CD4-positive, alpha-beta memory T cell (primary cell): Measurements from ENCODE around the gene PTGFRN. TPM values are rescaled to one million over a fixed set of nuclear protein-coding genes. Genes with fewer than 3 reads are reported as not detected.

Experiments
- CTCF ChIA-PET: fragments of 350-600 bp; sonication (Branson Sonifier 250); formaldehyde crosslinking; loops from one replicate; lab custom pipeline; 2021; ENCODE audit warnings: inconsistent platforms; ENCODE audit not compliant: partially characterized antibody; lab: Charles Lee
- POLR2A ChIA-PET: fragments of 350-600 bp; sonication (Branson Sonifier 250); formaldehyde crosslinking; loops from one replicate; lab custom pipeline; 2021; ENCODE audit not compliant: partially characterized antibody; lab: Charles Lee
- DNase-seq, 5 donors: peaks; one replicate each; pipeline versions ENCODE4 v3.0.0 to v3.0.0-alpha.2; 2020 to 2022; ENCODE audit warnings: mixed read lengths in 1 of 5
- H3K27ac ChIP-seq: one replicate; pipeline ENCODE4 v1.7.0; 2013; ENCODE audit warnings: low read depth, low read length
- H3K27me3 ChIP-seq: 2 replicates; pipeline ENCODE4 v1.7.0; 2013; ENCODE audit warnings: mild to moderate bottlenecking, low read length, moderate library complexity; ENCODE audit not compliant: insufficient read depth
- H3K36me3 ChIP-seq: 2 replicates; pipeline ENCODE4 v1.7.0; 2013; ENCODE audit warnings: mild to moderate bottlenecking, low read length, moderate library complexity; ENCODE audit not compliant: insufficient read depth
- H3K4me1 ChIP-seq: 2 replicates; pipeline ENCODE4 v1.7.0; 2013; ENCODE audit warnings: mild to moderate bottlenecking, low read length, moderate library complexity; ENCODE audit not compliant: insufficient read depth
- H3K4me3 ChIP-seq, 2 donors: one replicate each; pipeline ENCODE4 v1.7.0; 2013; ENCODE audit warnings: low read length in 2 of 2, mild to moderate bottlenecking in 1 of 2
- H3K9me3 ChIP-seq, 2 donors: one replicate each; pipeline ENCODE4 v1.7.0; 2013; ENCODE audit warnings: low read length in 2 of 2, control low read depth in 1 of 2; ENCODE audit not compliant: control insufficient read depth in 1 of 2
- H3K27ac Mint-ChIP-seq, 7 donors: one replicate each; pipeline ENCODE4 v1.8.0; 2020 to 2021; ENCODE audit warnings: mixed read lengths in 7 of 7, mild to moderate bottlenecking in 6 of 7, inconsistent platforms in 3 of 7, moderate library complexity in 3 of 7
- H3K27me3 Mint-ChIP-seq, 2 donors: one replicate each; pipeline ENCODE4 v1.8.0; 2020 to 2021; ENCODE audit warnings: mixed read lengths in 2 of 2
- H3K36me3 Mint-ChIP-seq, 2 donors: one replicate each; pipeline ENCODE4 v1.8.0; 2020 to 2021; ENCODE audit warnings: mixed read lengths in 2 of 2, inconsistent platforms in 1 of 2, mild to moderate bottlenecking in 1 of 2
- H3K4me1 Mint-ChIP-seq, 4 donors: one replicate each; pipeline ENCODE4 v1.8.0; 2020 to 2021; ENCODE audit warnings: mixed read lengths in 4 of 4, mild to moderate bottlenecking in 1 of 4
- H3K4me3 Mint-ChIP-seq, 8 donors: one replicate each; pipeline ENCODE4 v1.8.0; 2020 to 2021; ENCODE audit warnings: mixed read lengths in 8 of 8, mild to moderate bottlenecking in 7 of 8, moderate library complexity in 6 of 8, inconsistent platforms in 3 of 8
- H3K9me3 Mint-ChIP-seq, 8 donors: one replicate each; pipeline ENCODE4 v1.8.0; 2020 to 2021; ENCODE audit warnings: mixed read lengths in 8 of 8, mild to moderate bottlenecking in 5 of 8, inconsistent platforms in 3 of 8, moderate library complexity in 1 of 8
- intact Hi-C: fragments of 100-400 bp; cut with micrococcal nuclease; formaldehyde crosslinking; loops from one replicate; pipeline ENCODE4 v1.15.1; 2023
- polyA plus RNA-seq, 2 donors: library from polyadenylated mRNA; unstranded; fragments of 300-500 nt; fragmentation: Illumina TruSeq; gene quantifications; one replicate each; pipeline ENCODE4 v1.2.3, GENCODE V29; 2021
- total RNA-seq, 2 experiments: library from RNA; stranded (reverse); gene quantifications; one replicate each; pipeline ENCODE4 v1.2.3, GENCODE V29; 2021

The PTGFRN gene
- total and polyA plus RNA-seq, 4 experiments from 2014 or later: 0.39 to 0.55 (median 0.44) TPM; not detected in 1

DNA sequence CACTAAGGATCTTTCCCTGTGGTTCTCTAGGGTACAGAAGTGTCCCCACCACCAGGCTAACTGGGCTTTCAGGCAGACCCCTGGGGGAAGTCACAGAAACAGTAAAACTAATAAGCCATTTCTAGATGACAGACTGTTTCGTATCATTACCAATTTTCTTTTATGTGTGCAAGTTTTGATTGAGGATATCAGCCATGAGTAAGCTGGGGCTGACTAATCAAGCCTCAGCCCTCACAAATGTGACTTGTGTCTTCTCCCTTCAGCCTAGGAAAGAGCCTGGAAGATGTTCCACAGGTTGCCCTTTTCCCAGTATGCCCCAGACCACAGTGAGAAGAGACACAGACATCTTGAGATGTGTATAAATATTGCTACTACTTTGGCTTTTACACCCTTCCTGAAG lies 10.5 kb downstream of the PTGFRN start:
- POLR2A ChIA-PET: no interaction called here
- peaks cover 0 to 2% (median 0%) of the 10 kb centered on the region in 8 donors for H3K9me3 Mint-ChIP-seq
- intact Hi-C loops: no loop called here
- no peaks in the 10 kb centered on the region for H3K36me3 Mint-ChIP-seq
- no peaks in the 10 kb centered on the region for H3K9me3 ChIP-seq
- H3K4me3 ChIP-seq: no peak overlapping the region
- H3K36me3 ChIP-seq: no peaks in the 10 kb centered on the region
- no peaks in the 10 kb centered on the region for H3K27me3 ChIP-seq
- no peak for DNase-seq
- CTCF ChIA-PET: no interaction called here
- H3K27me3 Mint-ChIP-seq: peaks cover 0 to 3% of the 10 kb centered on the region in 2 donors
- H3K27ac ChIP-seq: no peak overlapping the region
- no peak overlapping the region for H3K27ac Mint-ChIP-seq
- peaks cover 2% of the 10 kb centered on the region for H3K4me1 ChIP-seq
- peaks cover 2 to 6% (median 4%) of the 10 kb centered on the region in 4 donors for H3K4me1 Mint-ChIP-seq
- H3K4me3 Mint-ChIP-seq: no peak overlapping the region

DNA sequence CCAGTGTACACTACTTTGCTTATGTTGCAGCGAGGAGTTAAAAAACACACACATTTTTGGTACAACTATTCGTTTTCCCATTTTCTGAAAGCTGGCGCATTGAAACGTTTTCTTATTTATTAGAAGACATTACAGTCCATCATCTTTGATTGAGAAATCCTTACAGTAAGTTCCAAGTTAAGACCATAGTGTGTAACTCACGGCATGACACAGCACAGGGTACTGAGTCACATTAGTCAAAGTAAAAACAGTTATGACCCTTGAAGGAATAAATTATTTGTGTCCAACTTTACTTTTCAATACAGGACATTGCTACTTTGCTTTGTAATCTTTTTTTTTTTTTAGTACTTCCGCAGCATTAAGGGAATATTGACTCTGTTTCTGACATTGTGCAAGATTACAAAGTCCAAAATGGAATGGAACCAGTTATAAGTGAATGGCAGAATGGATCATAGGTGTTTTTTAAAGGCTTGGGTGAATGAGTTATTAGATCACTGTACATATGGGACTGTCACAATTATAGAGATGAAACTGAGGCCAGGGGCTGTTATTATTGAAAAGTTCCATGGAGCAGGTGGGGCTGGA lies 11.7 kb downstream of the PTGFRN start:
- H3K27ac ChIP-seq: no peak overlapping the region
- H3K9me3 ChIP-seq: no peaks in the 10 kb centered on the region
- Mint-ChIP-seq H3K4me1 (no peaks in the 10 kb centered on the region), H3K9me3 (peaks cover 0 to 2% (median 0%) of the 10 kb centered on the region in 8 donors), H3K27ac (no peak overlapping the region), H3K36me3 (no peaks in the 10 kb centered on the region), H3K4me3 (no peak overlapping the region), H3K27me3 (peaks cover 0 to 3% of the 10 kb centered on the region in 2 donors)
- no peaks in the 10 kb centered on the region for H3K4me1 ChIP-seq
- no peak overlapping the region for H3K4me3 ChIP-seq
- DNase-seq: no peak
- H3K36me3 ChIP-seq: no peaks in the 10 kb centered on the region
- POLR2A ChIA-PET: interaction anchor here (0.9 kb wide), 1 partner anchor 139 kb away, joined by 3 read pairs; the partner anchor contains the start of gene TTF2
- intact Hi-C loops: no loop called here
- no peaks in the 10 kb centered on the region for H3K27me3 ChIP-seq
- CTCF ChIA-PET: no interaction called here

DNA sequence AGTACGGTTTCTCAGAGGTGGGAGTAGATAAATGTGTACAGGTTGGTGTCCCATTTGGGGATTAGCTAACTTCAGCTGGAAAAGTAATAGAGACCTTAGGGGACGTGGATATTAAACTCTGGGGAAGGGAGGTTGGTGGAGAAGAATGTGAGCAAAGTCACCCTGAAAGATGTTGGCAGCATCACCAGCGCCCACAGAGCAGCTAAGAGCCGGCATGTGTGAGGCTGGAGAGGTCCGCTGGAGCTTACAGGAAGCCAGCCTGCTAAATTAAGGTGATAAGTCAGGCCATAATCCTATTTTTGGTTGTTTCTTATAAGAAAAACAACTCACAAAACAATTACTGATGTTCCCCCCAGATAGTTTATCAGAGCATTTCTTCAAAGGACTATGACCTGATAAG lies 12.2 kb downstream of the PTGFRN start:
- no peaks in the 10 kb centered on the region for H3K36me3 Mint-ChIP-seq
- H3K4me1 Mint-ChIP-seq: no peaks in the 10 kb centered on the region
- ChIA-PET CTCF (no interaction called here), POLR2A (no interaction called here)
- H3K27ac ChIP-seq: no peak overlapping the region
- peaks cover 0 to 3% of the 10 kb centered on the region in 2 donors for H3K27me3 Mint-ChIP-seq
- no peaks in the 10 kb centered on the region for H3K9me3 ChIP-seq
- no peaks in the 10 kb centered on the region for H3K27me3 ChIP-seq
- no peak overlapping the region for H3K4me3 Mint-ChIP-seq
- H3K36me3 ChIP-seq: no peaks in the 10 kb centered on the region
- DNase-seq: no peak
- peaks cover 0 to 2% (median 0%) of the 10 kb centered on the region in 8 donors for H3K9me3 Mint-ChIP-seq
- intact Hi-C loops: no loop called here
- no peaks in the 10 kb centered on the region for H3K4me1 ChIP-seq
- H3K4me3 ChIP-seq: no peak overlapping the region
- no peak overlapping the region for H3K27ac Mint-ChIP-seq

DNA sequence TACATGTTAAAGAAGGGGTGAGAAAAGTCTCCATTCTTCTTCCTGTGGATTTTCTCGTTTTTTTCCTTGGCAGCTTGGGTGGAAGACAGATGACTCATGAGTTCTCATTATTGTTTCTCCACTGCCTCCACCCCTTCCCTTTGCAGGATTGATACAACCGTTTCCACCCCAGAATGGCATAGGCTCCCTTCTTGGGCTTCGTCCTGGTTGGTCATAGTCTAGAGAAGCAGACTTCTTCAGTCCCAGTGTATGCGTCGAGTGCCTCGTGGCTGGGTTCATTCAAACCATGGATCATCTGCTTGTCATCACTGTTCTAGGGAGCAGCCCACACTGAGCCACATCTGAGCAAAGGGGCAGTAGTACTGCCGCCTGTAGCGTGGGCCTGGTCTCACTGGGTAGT lies 13.7 kb downstream of the PTGFRN start:
- H3K27me3 ChIP-seq: no peaks in the 10 kb centered on the region
- Mint-ChIP-seq H3K9me3 (peaks cover 0 to 2% (median 0%) of the 10 kb centered on the region in 8 donors), H3K4me3 (no peak overlapping the region), H3K27ac (no peak overlapping the region), H3K4me1 (no peaks in the 10 kb centered on the region), H3K27me3 (peaks cover 0 to 3% of the 10 kb centered on the region in 2 donors), H3K36me3 (no peaks in the 10 kb centered on the region)
- intact Hi-C loops: no loop called here
- ChIA-PET POLR2A (no interaction called here), CTCF (no interaction called here)
- H3K4me1 ChIP-seq: no peaks in the 10 kb centered on the region
- no peak overlapping the region for H3K27ac ChIP-seq
- DNase-seq: no peak
- H3K4me3 ChIP-seq: no peak overlapping the region
- no peaks in the 10 kb centered on the region for H3K36me3 ChIP-seq
- H3K9me3 ChIP-seq: no peaks in the 10 kb centered on the region

DNA sequence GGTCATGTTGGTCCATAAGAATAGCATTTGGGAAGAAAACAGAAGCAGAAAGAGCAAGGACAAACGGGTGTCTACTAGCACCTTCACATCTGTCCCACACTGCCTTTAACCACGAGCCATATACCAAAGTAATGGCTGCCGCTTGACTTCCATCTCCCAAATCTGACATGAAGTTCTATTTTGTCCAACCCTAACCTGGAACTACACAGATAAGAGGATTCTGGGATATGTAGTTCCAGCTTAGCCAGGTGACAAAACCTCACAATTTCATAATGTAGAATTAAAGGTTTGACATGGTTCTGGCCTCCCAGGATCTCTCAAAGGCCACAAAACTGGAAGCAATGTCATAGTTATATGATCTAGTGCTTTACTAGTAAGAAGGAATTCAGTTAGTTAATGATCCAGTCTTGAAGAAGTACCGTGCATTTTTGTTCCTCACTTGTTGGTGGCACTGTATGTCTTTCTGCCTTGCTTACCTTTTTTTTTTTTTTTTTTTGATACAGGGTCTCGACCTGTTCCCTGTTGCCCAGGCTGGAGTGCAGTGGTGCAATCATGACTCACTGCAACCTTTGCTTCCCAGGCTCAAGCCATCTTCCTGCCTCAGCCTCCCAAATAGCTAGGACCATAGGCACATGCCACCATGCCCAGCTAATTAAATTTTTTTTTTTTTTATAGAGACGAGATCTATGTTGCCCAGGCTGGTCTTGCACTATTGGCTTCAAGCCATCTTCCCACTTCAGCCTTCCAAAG lies 17.5 kb downstream of the PTGFRN start:
- H3K4me3 ChIP-seq: no peak overlapping the region
- no peak overlapping the region for H3K4me3 Mint-ChIP-seq
- no peaks in the 10 kb centered on the region for H3K4me1 Mint-ChIP-seq
- ChIA-PET CTCF (no interaction called here), POLR2A (interaction anchor here (0.7 kb wide), 1 partner anchor 177 kb away, joined by 3 read pairs; no protein-coding TSS in a partner anchor)
- no peaks in the 10 kb centered on the region for H3K9me3 Mint-ChIP-seq
- DNase-seq: no peak
- intact Hi-C loops: no loop called here
- H3K27me3 Mint-ChIP-seq: no peaks in the 10 kb centered on the region
- no peak overlapping the region for H3K27ac Mint-ChIP-seq
- no peak overlapping the region for H3K27ac ChIP-seq
- H3K27me3 ChIP-seq: no peaks in the 10 kb centered on the region
- no peaks in the 10 kb centered on the region for H3K36me3 ChIP-seq
- H3K9me3 ChIP-seq: no peaks in the 10 kb centered on the region
- no peaks in the 10 kb centered on the region for H3K36me3 Mint-ChIP-seq
- H3K4me1 ChIP-seq: no peaks in the 10 kb centered on the region

DNA sequence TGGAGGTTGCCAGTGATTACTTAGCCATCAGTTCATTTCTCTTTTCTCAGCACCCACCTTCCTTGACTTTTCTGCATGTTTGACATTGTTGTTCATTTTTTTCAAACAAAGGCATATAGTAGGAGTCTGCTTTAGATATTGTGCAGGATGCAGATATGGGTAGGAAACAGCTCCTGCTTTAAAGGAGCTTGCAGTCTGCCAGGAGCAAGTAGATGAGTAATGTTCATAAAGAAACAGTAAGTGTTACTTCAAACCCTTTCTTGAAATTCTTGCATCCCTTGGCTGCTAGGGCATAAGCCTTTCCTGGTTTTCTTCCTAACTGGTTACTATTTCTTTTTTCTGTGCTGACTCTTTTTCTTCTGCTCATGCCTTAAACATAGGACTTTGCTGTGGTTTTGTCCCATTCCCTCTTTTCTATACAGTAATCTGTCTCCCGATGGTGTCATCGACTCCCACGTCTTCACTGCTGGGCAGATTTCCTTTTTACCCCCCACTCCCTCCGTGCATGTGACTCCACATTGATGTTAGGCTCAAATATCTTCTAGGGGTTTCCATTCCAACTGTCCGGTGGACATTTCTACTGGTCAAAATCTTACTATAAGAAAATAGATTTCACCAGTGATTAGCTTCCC lies 20.4 kb downstream of the PTGFRN start:
- Histone ChIP-seq H3K36me3 (no peaks in the 10 kb centered on the region), H3K4me3 (no peak overlapping the region), H3K27me3 (no peaks in the 10 kb centered on the region), H3K27ac (no peak overlapping the region), H3K9me3 (no peaks in the 10 kb centered on the region), H3K4me1 (peaks cover 26% of the 10 kb centered on the region)
- no peak for DNase-seq
- H3K4me3 Mint-ChIP-seq: no peak overlapping the region
- no peaks in the 10 kb centered on the region for H3K36me3 Mint-ChIP-seq
- CTCF ChIA-PET: interaction anchor here (0.6 kb wide), 1 partner anchor 69 kb away, joined by 3 read pairs; no protein-coding TSS in a partner anchor
- POLR2A ChIA-PET: no interaction called here
- intact Hi-C loops: loop anchor here (5.0 kb wide), 2 partner anchors 53 to 127 kb away; no protein-coding TSS in a partner anchor
- no peak overlapping the region for H3K27ac Mint-ChIP-seq
- H3K9me3 Mint-ChIP-seq: no peaks in the 10 kb centered on the region
- no peaks in the 10 kb centered on the region for H3K27me3 Mint-ChIP-seq
- H3K4me1 Mint-ChIP-seq: peaks cover 17 to 23% (median 20%) of the 10 kb centered on the region in 4 donors
